Measurements from ENCODE around the gene NR6A1.
A peak's percentile ranks its signal among the peaks of the same experiment; 100 is the strongest.

NR6A1 gene

GRCh38 chr9:124562328-124562727, 208.8 kb downstream of the NR6A1 start:
- no peaks in the 10 kb centered on the region for H3K27me3 ChIP-seq (ENCODE audit: control insufficient read depth, insufficient read depth, low read length)
- H3K9me3 ChIP-seq (ENCODE audit: control insufficient read depth, insufficient read depth, low read length) = no peaks in the 10 kb centered on the region
- no peak overlapping the region for H3K9ac ChIP-seq (ENCODE audit: low read depth, low read length)
- peaks cover 11% of the 10 kb centered on the region; the same call in 1 of the 2 replicates for H3K4me1 ChIP-seq (ENCODE audit: control insufficient read depth, insufficient read depth, low read length)
- H3K36me3 ChIP-seq (ENCODE audit: control insufficient read depth, insufficient read depth, low read length) = no peaks in the 10 kb centered on the region
- H3K27ac ChIP-seq (ENCODE audit: low read depth, low read length) = no peak overlapping the region
- no peak overlapping the region for H3K4me3 ChIP-seq (ENCODE audit: low read depth, low read length)

GRCh38 chr9:124559871-124560270, 211.2 kb downstream of the NR6A1 start:
- peaks cover 11% of the 10 kb centered on the region for H3K4me1 ChIP-seq (ENCODE audit: control insufficient read depth, insufficient read depth, low read length)
- H3K27ac ChIP-seq (ENCODE audit: low read depth, low read length) = no peak overlapping the region
- no peaks in the 10 kb centered on the region for H3K36me3 ChIP-seq (ENCODE audit: control insufficient read depth, insufficient read depth, low read length)

GRCh38 chr9:124558777-124559470, 212.2 kb downstream of the NR6A1 start:
- no peaks in the 10 kb centered on the region for H3K9me3 ChIP-seq (ENCODE audit: control insufficient read depth, insufficient read depth, low read length)
- H3K4me3 ChIP-seq (ENCODE audit: low read depth, low read length) = no peak overlapping the region
- peaks cover 3% of the 10 kb centered on the region; the same call in 1 of the 2 replicates for H3K36me3 ChIP-seq (ENCODE audit: control insufficient read depth, insufficient read depth, low read length)
- H3K27me3 ChIP-seq (ENCODE audit: control insufficient read depth, insufficient read depth, low read length) = no peaks in the 10 kb centered on the region
- H3K27ac ChIP-seq (ENCODE audit: low read depth, low read length) = no peak overlapping the region
- H3K9ac ChIP-seq (ENCODE audit: low read depth, low read length) = no peak overlapping the region
- peaks cover 11% of the 10 kb centered on the region for H3K4me1 ChIP-seq (ENCODE audit: control insufficient read depth, insufficient read depth, low read length)

More at GRCh38 chr9:124559871-124560270, 211.2 kb downstream of the NR6A1 start:
- no peaks in the 10 kb centered on the region for H3K27me3 ChIP-seq (ENCODE audit: control insufficient read depth, insufficient read depth, low read length)
- no peak overlapping the region for H3K4me3 ChIP-seq (ENCODE audit: low read depth, low read length)
- no peaks in the 10 kb centered on the region for H3K9me3 ChIP-seq (ENCODE audit: control insufficient read depth, insufficient read depth, low read length)
- H3K9ac ChIP-seq (ENCODE audit: low read depth, low read length) = no peak overlapping the region

GRCh38 chr9:124557895-124558294, 213.2 kb downstream of the NR6A1 start:
- Histone ChIP-seq H3K27me3 (ENCODE audit: control insufficient read depth, insufficient read depth, low read length) (no peaks in the 10 kb centered on the region), H3K4me1 (ENCODE audit: control insufficient read depth, insufficient read depth, low read length) (peaks cover 11% of the 10 kb centered on the region), H3K27ac (ENCODE audit: low read depth, low read length) (no peak overlapping the region), H3K36me3 (ENCODE audit: control insufficient read depth, insufficient read depth, low read length) (peaks cover 5% of the 10 kb centered on the region; the same call in 1 of the 2 replicates), H3K9me3 (ENCODE audit: control insufficient read depth, insufficient read depth, low read length) (no peaks in the 10 kb centered on the region), H3K9ac (ENCODE audit: low read depth, low read length) (no peak overlapping the region), H3K4me3 (ENCODE audit: low read depth, low read length) (no peak overlapping the region)

GRCh38 chr9:124555043-124555442, 216.1 kb downstream of the NR6A1 start:
- Histone ChIP-seq H3K9me3 (ENCODE audit: control insufficient read depth, insufficient read depth, low read length) (no peaks in the 10 kb centered on the region), H3K9ac (ENCODE audit: low read depth, low read length) (no peak overlapping the region), H3K4me3 (ENCODE audit: low read depth, low read length) (no peak overlapping the region), H3K36me3 (ENCODE audit: control insufficient read depth, insufficient read depth, low read length) (peaks cover 5% of the 10 kb centered on the region; the same call in 1 of the 2 replicates), H3K4me1 (ENCODE audit: control insufficient read depth, insufficient read depth, low read length) (peaks cover 9% of the 10 kb centered on the region), H3K27ac (ENCODE audit: low read depth, low read length) (no peak overlapping the region), H3K27me3 (ENCODE audit: control insufficient read depth, insufficient read depth, low read length) (no peaks in the 10 kb centered on the region)

- Histone ChIP-seq H3K27me3 (ENCODE audit: control insufficient read depth, insufficient read depth, low read length) (no peaks in the 10 kb centered on the region), H3K9ac (ENCODE audit: low read depth, low read length) (no peak overlapping the region), H3K9me3 (ENCODE audit: control insufficient read depth, insufficient read depth, low read length) (no peaks in the 10 kb centered on the region), H3K36me3 (ENCODE audit: control insufficient read depth, insufficient read depth, low read length) (peaks cover 5% of the 10 kb centered on the region; the same call in 1 of the 2 replicates), H3K27ac (ENCODE audit: low read depth, low read length) (no peak overlapping the region), H3K4me3 (ENCODE audit: low read depth, low read length) (no peak overlapping the region), H3K4me1 (ENCODE audit: control insufficient read depth, insufficient read depth, low read length) (peaks cover 9% of the 10 kb centered on the region)
These were observed 217.4 kb downstream of the NR6A1 start for GRCh38 chr9:124553738-124554137.

GRCh38 chr9:124552273-124552605, 218.9 kb downstream of the NR6A1 start:
- Histone ChIP-seq H3K27ac (ENCODE audit: low read depth, low read length) (no peak overlapping the region), H3K9ac (ENCODE audit: low read depth, low read length) (no peak overlapping the region), H3K27me3 (ENCODE audit: control insufficient read depth, insufficient read depth, low read length) (no peaks in the 10 kb centered on the region), H3K36me3 (ENCODE audit: control insufficient read depth, insufficient read depth, low read length) (peaks cover 5% of the 10 kb centered on the region; the same call in 1 of the 2 replicates), H3K4me3 (ENCODE audit: low read depth, low read length) (no peak overlapping the region), H3K9me3 (ENCODE audit: control insufficient read depth, insufficient read depth, low read length) (no peaks in the 10 kb centered on the region), H3K4me1 (ENCODE audit: control insufficient read depth, insufficient read depth, low read length) (peaks cover 6% of the 10 kb centered on the region)

- peaks cover 6% of the 10 kb centered on the region for H3K4me1 ChIP-seq (ENCODE audit: control insufficient read depth, insufficient read depth, low read length)
- H3K27ac ChIP-seq (ENCODE audit: low read depth, low read length) = peak overlapping the region; percentile 45
- peaks cover 5% of the 10 kb centered on the region; the same call in 1 of the 2 replicates for H3K36me3 ChIP-seq (ENCODE audit: control insufficient read depth, insufficient read depth, low read length)
- no peak overlapping the region for H3K9ac ChIP-seq (ENCODE audit: low read depth, low read length)
- H3K9me3 ChIP-seq (ENCODE audit: control insufficient read depth, insufficient read depth, low read length) = no peaks in the 10 kb centered on the region
- no peaks in the 10 kb centered on the region for H3K27me3 ChIP-seq (ENCODE audit: control insufficient read depth, insufficient read depth, low read length)
- no peak overlapping the region for H3K4me3 ChIP-seq (ENCODE audit: low read depth, low read length)
These were observed 219.4 kb downstream of the NR6A1 start for GRCh38 chr9:124551472-124552272.

GRCh38 chr9:124550072-124550471, 221.0 kb downstream of the NR6A1 start:
- no peaks in the 10 kb centered on the region for H3K9me3 ChIP-seq (ENCODE audit: control insufficient read depth, insufficient read depth, low read length)
- peaks cover 5% of the 10 kb centered on the region; the same call in 1 of the 2 replicates for H3K36me3 ChIP-seq (ENCODE audit: control insufficient read depth, insufficient read depth, low read length)
- no peaks in the 10 kb centered on the region for H3K27me3 ChIP-seq (ENCODE audit: control insufficient read depth, insufficient read depth, low read length)
- no peak overlapping the region for H3K27ac ChIP-seq (ENCODE audit: low read depth, low read length)
- no peak overlapping the region for H3K9ac ChIP-seq (ENCODE audit: low read depth, low read length)
- peaks cover 7% of the 10 kb centered on the region; the same call in 1 of the 2 replicates for H3K4me1 ChIP-seq (ENCODE audit: control insufficient read depth, insufficient read depth, low read length)
- H3K4me3 ChIP-seq (ENCODE audit: low read depth, low read length) = no peak overlapping the region

- Histone ChIP-seq H3K4me1 (ENCODE audit: control insufficient read depth, insufficient read depth, low read length) (peaks cover 11% of the 10 kb centered on the region; the same call in 1 of the 2 replicates), H3K27me3 (ENCODE audit: control insufficient read depth, insufficient read depth, low read length) (no peaks in the 10 kb centered on the region), H3K27ac (ENCODE audit: low read depth, low read length) (no peak overlapping the region), H3K9ac (ENCODE audit: low read depth, low read length) (no peak overlapping the region), H3K4me3 (ENCODE audit: low read depth, low read length) (no peak overlapping the region), H3K9me3 (ENCODE audit: control insufficient read depth, insufficient read depth, low read length) (no peaks in the 10 kb centered on the region), H3K36me3 (ENCODE audit: control insufficient read depth, insufficient read depth, low read length) (peaks cover 3% of the 10 kb centered on the region; the same call in 1 of the 2 replicates)
These were observed 222.1 kb downstream of the NR6A1 start for GRCh38 chr9:124549016-124549415.

- H3K9ac ChIP-seq (ENCODE audit: low read depth, low read length) = no peak overlapping the region
- peaks cover 5% of the 10 kb centered on the region; the same call in 1 of the 2 replicates for H3K4me1 ChIP-seq (ENCODE audit: control insufficient read depth, insufficient read depth, low read length)
- H3K36me3 ChIP-seq (ENCODE audit: control insufficient read depth, insufficient read depth, low read length) = peaks cover 15% of the 10 kb centered on the region
- H3K27me3 ChIP-seq (ENCODE audit: control insufficient read depth, insufficient read depth, low read length) = no peaks in the 10 kb centered on the region
- no peak overlapping the region for H3K4me3 ChIP-seq (ENCODE audit: low read depth, low read length)
- no peaks in the 10 kb centered on the region for H3K9me3 ChIP-seq (ENCODE audit: control insufficient read depth, insufficient read depth, low read length)
- no peak overlapping the region for H3K27ac ChIP-seq (ENCODE audit: low read depth, low read length)
These were observed 226.6 kb downstream of the NR6A1 start for GRCh38 chr9:124544535-124544934.

Data from HUES48 (cell line).